HFFc6 (cell line): ENCODE data around the gene UNKL. TPM values are rescaled to one million over a fixed set of nuclear protein-coding genes. Genes with fewer than 3 reads are reported as not detected.

ENCODE experiments used
- DNase-seq: peaks from one replicate; pipeline ENCODE4 v3.0.0-alpha.2; 2018
- H3K27ac Mint-ChIP-seq: 2 replicates; pipeline ENCODE4 v1.8.0; 2020; ENCODE audit warnings: mild to moderate bottlenecking, mixed read lengths
- H3K27me3 Mint-ChIP-seq: 2 replicates; pipeline ENCODE4 v1.8.0; 2021; ENCODE audit warnings: mild to moderate bottlenecking, moderate library complexity, mixed read lengths; ENCODE audit not compliant: insufficient read depth
- H3K36me3 Mint-ChIP-seq: 2 replicates; pipeline ENCODE4 v1.8.0; 2021; ENCODE audit warnings: low read depth, mixed read lengths
- H3K4me1 Mint-ChIP-seq: 2 replicates; pipeline ENCODE4 v1.8.0; 2020; ENCODE audit warnings: low read depth, mixed read lengths
- H3K4me3 Mint-ChIP-seq: 2 replicates; pipeline ENCODE4 v1.8.0; 2020; ENCODE audit warnings: mild to moderate bottlenecking, moderate library complexity, mixed read lengths
- H3K9me3 Mint-ChIP-seq: 2 replicates; pipeline ENCODE4 v1.8.0; 2020; ENCODE audit warnings: mild to moderate bottlenecking, mixed read lengths
- CTCF ChIP-seq: fragments of 200-600 bp; sonication (generic); IDR thresholded peaks from 2 replicates; pipeline ENCODE4 v1.5.0; 2021; ENCODE audit warnings: antibody characterized with exemption, mild to moderate bottlenecking
- total RNA-seq, 6 experiments: library from RNA; stranded (reverse); fragmentation: NEBNext Ultra II Directional; extraction: Animal tissue kit (Norgen Biotek cat#: 25700); gene quantifications; 2 replicates in 1 of 6; 3 replicates in 5 of 6; pipeline ENCODE4 v1.2.3, GENCODE V29; 2021

UNKL gene
- total RNA-seq, 6 experiments from 2014 or later = 15.0 to 22.6 (median 16.5) TPM

GRCh38 chr16:1427473-1428461 is 13.3 kb upstream of the UNKL start:
- no peak for DNase-seq
- H3K4me1 Mint-ChIP-seq = no peaks in the 10 kb centered on the region
- H3K27ac Mint-ChIP-seq = no peak overlapping the region
- H3K36me3 Mint-ChIP-seq = no peaks in the 10 kb centered on the region
- H3K4me3 Mint-ChIP-seq = no peak overlapping the region
- H3K9me3 Mint-ChIP-seq = no peaks in the 10 kb centered on the region
- TF ChIP-seq CTCF = no peak
- no peaks in the 10 kb centered on the region; the same call in 1 of the 2 replicates for H3K27me3 Mint-ChIP-seq

DNA sequence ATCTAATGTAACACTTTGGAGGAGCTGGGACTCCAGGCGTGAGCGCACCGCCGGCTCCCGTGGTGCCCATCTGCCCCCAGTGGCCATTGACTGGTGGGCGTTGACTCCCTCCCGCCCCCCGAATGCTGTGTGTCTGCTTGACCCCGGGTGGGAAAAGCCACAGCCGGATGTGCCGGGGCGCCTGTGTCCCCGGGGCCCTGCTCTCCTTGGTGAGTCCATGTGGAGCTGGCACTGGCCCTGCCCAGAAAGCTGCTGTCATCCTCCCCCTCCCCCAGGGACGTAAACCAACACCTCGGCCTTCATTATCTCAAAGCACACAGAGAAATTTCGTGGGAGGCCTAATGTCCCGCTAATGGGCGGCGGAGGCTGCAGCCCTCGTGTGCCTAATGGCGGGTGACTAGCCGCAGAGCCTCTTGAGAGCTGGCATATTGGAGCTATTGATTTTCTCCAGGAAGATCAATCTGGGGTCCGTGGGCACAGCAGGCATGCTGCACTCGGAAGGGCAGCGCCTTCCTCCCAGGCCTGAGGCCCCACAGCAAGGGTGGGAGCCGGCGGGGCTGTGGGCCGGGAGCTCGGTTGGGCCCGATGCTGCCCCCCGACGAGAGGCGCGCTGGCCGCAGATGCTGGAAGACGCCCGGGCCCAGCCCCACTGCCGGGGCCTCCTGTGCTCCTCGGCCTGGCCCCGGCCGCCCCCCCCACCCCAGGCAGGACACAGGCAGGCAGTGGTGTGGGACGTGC is 12.4 kb upstream of the UNKL start:
- DNase-seq = no peak
- Mint-ChIP-seq H3K4me3 (no peak overlapping the region), H3K9me3 (no peaks in the 10 kb centered on the region), H3K36me3 (no peaks in the 10 kb centered on the region), H3K27ac (no peak overlapping the region), H3K4me1 (no peaks in the 10 kb centered on the region), H3K27me3 (no peaks in the 10 kb centered on the region; the same call in 1 of the 2 replicates)
- no peak; the same call in 1 of the 2 replicates for TF ChIP-seq CTCF

DNA sequence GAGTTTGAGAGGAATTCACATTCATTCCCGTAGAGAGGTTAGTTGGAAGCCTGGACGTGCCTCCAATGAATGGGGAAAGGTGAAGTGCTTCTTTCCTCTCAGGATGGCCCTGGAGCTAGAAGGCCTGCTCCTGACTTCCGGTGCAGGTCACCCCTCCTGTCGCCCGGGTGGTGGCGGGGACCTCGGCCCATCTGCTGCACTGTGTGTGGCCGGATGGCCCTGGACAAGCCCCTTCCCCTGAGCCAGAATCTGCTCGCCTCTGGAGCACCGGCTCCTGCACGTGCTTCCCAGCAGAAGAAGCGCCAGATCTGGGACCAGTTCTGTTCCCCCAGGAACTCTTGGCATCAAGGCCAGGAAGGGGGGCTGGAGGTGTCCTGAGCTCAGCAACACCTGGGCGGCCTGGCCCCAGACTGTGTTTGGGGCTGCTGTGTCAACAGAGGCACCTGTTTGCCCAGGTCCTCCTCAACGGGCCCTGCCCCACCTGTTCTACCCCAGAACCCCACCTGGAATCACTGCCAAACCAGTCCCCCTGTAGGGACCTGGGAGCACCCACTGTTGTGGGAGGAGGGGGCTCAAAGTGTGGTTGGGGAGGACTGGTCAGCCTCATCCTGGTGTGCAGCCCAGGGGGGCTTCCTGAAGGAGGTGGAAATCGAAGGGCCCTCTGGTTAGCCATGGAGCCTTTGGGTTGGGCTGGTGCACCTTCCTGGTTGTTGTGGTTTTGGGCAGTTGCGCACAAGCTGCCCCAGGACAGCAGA is 11.3 kb upstream of the UNKL start:
- Mint-ChIP-seq H3K9me3 (no peaks in the 10 kb centered on the region), H3K36me3 (no peaks in the 10 kb centered on the region), H3K4me3 (no peak overlapping the region), H3K27ac (no peak overlapping the region), H3K4me1 (peaks cover 4% of the 10 kb centered on the region; the same call in 1 of the 2 replicates), H3K27me3 (no peaks in the 10 kb centered on the region; the same call in 1 of the 2 replicates)
- no peak for DNase-seq
- no peak for TF ChIP-seq CTCF

GRCh38 chr16:1424028-1424427 is 9.5 kb upstream of the UNKL start:
- no peaks in the 10 kb centered on the region for H3K36me3 Mint-ChIP-seq
- no peak for DNase-seq
- no peaks in the 10 kb centered on the region for H3K9me3 Mint-ChIP-seq
- H3K27me3 Mint-ChIP-seq = no peaks in the 10 kb centered on the region; the same call in 1 of the 2 replicates
- no peak overlapping the region for H3K27ac Mint-ChIP-seq
- peaks cover 4% of the 10 kb centered on the region; the same call in 1 of the 2 replicates for H3K4me1 Mint-ChIP-seq
- H3K4me3 Mint-ChIP-seq = no peak overlapping the region
- TF ChIP-seq CTCF = no peak

- Mint-ChIP-seq H3K36me3 (no peaks in the 10 kb centered on the region), H3K27ac (no peak overlapping the region), H3K4me1 (peaks cover 4% of the 10 kb centered on the region; the same call in 1 of the 2 replicates), H3K4me3 (peak overlapping the region; percentile 95), H3K9me3 (no peaks in the 10 kb centered on the region), H3K27me3 (no peaks in the 10 kb centered on the region; the same call in 1 of the 2 replicates)
- DNase-seq = no peak
- no peak for TF ChIP-seq CTCF
These were observed 7.6 kb upstream of the UNKL start for GRCh38 chr16:1422076-1422475.
